Urothelium cell line (cell line): ENCODE results near the gene PLEKHD1.
"Not testable (repeated sequence)": the region's sequence is repeated elsewhere in the genome, so short reads cannot be mapped to it uniquely, and the experiment has no call there.

Source experiments
- DNase-seq: peaks from one replicate; pipeline ENCODE4 v3.0.0; 2011; ENCODE audit warnings: low spot score, mixed read lengths
- FAIRE-seq: peaks from 2 replicates; lab custom pipeline; 2011; peaks lifted over from hg19 to GRCh38; lab: Jason Lieb, UNC

Gene PLEKHD1

DNA sequence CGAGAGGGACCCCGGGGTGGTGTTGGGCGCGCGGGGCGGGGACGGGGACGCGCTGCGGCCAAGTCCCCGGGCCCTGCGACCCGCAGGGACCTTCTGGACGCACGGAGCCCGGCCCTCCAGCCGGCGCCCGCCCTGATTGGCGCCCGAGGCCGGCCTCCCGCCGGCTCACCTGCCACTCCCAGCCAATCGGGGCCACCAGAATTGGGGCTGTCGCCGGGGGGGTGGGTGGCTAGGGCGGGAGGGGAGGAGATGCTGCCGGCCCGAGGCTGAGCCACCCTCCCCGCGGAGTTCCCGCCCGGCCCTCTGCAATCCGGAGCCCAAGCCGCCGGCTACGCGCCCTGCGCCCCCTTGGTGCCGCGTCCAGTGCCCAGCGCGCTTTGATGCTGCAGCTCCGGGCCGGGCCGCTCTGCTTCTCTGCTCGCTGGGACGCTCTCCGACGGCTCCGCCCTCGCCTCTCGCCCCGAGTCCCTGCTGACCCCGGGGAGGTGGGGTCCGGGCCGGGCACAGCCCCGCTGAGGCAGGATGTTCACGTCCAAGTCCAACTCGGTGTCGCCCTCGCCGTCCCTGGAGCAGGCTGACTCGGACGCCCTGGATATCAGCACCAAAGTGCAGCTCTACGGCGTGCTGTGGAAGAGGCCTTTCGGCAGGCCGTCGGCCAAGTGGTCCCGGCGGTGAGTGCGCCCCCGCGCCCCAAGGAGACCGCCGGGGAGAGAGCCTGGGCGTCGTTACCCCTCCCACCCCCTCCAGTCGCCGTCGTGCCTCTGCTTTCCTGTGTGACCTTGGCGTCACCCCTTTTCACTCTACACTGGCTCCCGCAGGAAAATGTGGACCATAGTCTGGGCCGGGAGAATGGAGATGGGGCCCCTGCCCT lies at the start of gene PLEKHD1:
Gene PLEKHD1 (plus strand): TSS at position 285 of the 871 bp plus-strand sequence. CDS start 238 bp downstream, at position 523.
- DNase-seq (no peak), FAIRE-seq (peak; percentile 84)

DNA sequence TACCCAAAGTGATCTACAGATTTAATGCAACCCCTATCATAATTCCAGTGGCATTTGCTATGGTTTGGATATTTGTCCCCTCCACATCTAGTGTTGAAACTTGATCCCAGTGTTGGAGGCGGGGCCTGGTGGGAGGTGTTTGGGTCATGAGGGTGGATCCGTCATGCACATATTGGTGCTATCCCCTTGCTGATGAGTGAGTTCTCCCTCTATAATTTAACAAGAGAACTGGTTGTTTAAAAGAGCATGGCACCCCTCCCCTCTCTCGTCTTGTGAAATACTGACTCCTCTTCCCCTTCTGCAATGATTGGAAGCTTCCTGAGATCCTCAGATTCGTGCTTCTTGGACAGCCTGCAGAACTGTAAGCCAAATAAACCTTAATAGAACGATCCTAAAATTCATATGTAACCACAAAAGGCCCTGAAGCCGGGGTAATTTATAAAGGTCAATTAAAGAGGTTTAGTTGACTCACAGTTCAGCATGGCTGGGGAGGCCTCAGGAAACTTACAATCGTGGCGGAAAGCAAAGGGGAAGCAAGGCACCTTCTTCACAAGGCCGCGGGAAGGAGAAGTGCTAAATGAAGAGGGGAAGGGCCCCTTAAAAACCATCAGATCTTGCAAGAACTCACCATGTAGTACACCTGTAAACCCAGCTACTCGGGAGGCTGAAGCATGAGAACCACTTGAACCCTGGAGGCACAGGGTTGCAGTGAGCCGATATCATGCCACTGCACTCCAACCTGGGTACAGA lies 44.8 kb upstream of the PLEKHD1 start:
- no peak for FAIRE-seq
- DNase-seq, result no peak

DNA sequence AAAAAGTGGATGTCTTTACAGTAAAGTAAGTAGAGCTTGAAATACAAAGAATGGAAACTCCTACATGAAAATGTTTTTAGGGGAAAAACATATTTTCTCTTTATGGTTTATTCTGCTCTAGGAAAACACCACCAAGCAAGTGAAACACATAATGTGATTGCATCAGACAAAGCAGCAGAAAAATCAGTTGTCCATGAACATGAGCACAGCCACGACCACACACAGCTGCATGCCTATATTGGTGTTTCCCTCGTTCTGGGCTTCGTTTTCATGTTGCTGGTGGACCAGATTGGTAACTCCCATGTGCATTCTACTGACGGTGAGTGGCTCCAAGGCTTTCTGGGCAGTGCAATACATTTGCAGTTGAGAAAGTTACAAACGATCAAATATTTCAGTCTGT lies 42.6 kb upstream of the PLEKHD1 start:
- DNase-seq (no peak), FAIRE-seq (peak; percentile 27)

DNA sequence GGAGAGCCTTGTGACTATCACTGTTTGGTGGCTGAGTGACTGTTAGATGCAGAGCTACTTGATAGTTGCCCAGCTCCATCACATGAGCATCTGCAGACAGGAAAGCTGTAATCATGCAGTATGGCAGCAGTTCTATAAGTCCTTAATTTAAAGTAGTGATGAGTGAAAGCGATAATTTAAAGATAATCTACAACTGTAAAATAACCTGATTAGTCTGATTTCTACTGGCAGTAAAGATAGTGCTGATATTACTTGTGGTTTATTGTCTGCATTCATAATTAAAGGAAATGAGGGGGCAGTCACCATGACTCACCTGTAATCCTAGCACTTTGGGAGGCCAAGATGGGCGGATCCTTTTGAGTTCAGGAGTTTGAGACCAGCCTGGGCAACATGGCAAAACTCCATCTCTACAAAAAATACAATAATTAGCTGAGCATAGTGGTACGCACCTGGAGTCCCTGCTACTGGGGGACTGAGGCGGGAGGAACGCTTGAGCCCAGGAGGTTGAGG lies 41.2 kb upstream of the PLEKHD1 start:
- FAIRE-seq (peak; percentile 9), DNase-seq (no peak)

DNA sequence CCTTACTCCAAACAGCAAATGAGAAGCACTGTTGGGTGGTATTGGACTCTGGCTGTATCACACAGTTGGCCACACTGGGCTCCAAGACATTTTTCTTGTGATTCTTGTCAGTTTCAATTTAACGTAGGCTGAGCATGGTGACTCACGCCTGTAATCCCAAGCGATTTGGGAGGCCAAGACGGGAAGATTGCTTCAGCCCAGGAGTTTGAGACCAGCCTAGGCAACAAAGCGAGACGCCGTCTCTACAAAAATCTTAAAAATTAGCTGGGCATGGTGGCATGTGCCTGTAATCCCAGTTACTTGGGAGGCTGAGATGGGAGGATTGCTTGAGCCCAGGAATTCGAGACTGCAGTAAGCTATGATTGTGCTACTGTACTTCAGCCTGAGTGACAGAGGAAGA lies 35.3 kb upstream of the PLEKHD1 start:
- DNase-seq, result no peak
- FAIRE-seq, result peak; percentile 17

DNA sequence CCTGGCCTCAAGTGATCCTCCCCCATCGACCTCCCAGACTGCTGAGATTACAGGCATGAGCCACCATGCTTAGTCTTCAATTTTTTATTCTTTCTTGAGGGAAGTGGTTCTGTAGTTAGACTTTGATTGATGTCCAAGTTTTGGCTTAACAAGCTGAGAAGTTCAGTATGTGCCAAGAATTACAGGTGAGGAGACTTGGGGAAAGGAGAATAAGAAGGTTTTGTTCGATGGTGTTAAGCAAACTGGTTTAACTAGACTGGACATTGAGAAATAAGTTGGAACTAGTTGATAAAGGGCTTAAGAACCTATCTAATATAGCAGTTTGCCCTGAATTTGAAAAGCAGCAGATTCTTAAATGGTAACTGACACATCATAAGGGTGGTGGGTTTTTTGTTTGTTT lies 32.6 kb upstream of the PLEKHD1 start:
- DNase-seq, result no peak
- FAIRE-seq, result no peak

DNA sequence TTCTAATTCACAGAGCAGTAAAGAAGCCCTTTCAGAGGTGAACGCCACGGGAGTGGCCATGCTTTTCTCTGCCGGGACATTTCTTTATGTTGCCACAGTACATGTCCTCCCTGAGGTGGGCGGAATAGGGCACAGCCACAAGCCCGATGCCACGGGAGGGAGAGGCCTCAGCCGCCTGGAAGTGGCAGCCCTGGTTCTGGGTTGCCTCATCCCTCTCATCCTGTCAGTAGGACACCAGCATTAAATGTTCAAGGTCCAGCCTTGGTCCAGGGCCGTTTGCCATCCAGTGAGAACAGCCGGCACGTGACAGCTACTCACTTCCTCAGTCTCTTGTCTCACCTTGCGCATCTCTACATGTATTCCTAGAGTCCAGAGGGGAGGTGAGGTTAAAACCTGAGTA lies 26.2 kb upstream of the PLEKHD1 start:
- no peak for FAIRE-seq
- DNase-seq, result no peak

DNA sequence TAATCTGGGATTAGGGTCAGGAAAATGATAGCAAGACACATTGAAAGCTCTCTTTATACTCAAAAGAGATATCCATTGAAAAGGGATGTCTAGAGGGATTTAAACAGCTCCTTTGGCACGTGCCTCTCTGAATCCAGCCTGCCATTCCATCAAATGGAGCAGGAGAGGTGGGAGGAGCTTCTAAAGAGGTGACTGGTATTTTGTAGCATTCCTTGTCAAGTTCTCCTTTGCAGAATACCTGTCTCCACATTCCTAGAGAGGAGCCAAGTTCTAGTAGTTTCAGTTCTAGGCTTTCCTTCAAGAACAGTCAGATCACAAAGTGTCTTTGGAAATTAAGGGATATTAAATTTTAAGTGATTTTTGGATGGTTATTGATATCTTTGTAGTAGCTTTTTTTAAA lies 25.4 kb upstream of the PLEKHD1 start:
- peak; percentile 9 for FAIRE-seq
- DNase-seq, result no peak

DNA sequence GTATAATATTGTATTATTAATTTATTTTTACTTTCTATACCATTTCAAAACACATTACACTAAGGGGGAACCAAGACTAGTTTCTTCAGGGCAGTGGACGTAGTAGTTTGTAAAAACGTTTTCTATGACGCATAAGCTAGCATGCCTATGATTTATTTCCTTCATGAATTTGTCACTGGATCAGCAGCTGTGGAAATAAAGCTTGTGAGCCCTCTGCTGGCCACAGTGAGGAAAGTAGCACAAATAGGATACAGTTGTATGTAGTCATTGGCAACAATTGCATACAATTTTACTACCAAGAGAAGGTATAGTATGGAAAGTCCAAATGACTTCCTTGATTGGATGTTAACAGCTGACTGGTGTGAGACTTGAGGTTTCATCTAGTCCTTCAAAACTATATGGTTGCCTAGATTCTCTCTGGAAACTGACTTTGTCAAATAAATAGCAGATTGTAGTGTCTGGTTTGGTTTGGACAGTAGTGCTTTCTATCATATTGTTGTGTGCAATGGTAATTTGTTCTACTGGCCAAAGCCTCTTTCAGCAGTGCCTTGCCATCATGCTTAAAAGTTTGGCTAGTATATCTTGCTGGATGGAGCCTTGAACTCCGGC lies 24.3 kb upstream of the PLEKHD1 start:
- DNase-seq (peak; percentile 83), FAIRE-seq (peak; percentile 96)

DNA sequence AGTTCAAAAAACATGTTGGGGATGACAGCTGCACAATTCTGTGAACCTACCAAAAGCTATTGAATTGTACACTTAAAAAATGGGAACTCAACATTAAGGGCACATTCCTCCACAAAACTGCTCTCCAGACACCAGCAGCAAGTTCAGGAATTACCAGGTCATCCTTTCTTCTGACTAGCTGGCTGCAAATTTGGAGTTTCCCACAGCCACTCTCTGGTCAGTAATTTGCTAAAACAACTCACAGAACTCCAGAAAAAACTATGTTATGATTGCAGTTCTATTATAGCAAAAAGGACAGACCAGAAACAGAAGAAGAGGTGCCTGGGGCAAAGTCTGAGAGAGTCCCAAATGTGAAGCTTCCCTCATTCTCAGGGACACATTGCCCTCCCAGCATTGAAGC lies 20.1 kb upstream of the PLEKHD1 start:
- DNase-seq, result no peak
- FAIRE-seq, result peak; percentile 20

DNA sequence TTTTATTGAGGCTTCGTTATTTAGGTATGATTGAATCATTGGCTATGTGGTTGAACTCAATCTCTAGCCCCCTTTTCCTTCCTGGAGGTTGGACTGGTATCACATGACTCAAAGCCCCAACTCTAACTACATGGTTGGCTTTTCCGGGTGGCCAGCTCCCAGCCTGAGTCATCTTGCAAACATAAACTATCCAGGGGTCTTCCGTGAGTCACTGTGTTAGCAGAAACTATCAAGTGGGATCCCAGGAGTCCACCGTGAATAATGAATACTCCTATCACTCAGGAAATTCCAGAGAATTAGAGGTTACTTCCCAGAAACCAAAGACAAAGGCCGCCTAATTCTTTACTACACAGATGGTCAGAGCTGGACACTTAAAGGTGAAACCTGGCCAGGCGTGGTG lies 19.7 kb upstream of the PLEKHD1 start:
- FAIRE-seq (peak; percentile 67), DNase-seq (peak; percentile 93)

DNA sequence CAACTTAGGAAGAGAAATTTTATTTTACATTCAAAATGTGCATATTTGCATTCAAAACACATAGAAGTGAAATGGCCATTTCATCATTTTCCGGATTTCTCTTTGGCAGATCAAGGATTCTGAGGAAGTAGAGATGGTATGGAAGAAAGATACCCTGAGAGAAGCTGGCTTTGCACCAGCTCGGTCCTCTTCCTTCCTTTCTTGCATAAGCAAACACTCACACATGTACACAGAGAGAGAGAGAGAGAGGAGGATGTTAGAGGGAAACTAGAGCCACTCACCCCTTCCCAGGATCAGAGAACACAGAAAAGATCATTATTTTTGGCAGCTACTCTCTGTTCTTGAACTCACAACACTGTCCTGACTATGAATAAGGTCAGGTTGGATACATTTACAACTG lies 15.6 kb upstream of the PLEKHD1 start:
- DNase-seq (no peak), FAIRE-seq (peak; percentile 79)

DNA sequence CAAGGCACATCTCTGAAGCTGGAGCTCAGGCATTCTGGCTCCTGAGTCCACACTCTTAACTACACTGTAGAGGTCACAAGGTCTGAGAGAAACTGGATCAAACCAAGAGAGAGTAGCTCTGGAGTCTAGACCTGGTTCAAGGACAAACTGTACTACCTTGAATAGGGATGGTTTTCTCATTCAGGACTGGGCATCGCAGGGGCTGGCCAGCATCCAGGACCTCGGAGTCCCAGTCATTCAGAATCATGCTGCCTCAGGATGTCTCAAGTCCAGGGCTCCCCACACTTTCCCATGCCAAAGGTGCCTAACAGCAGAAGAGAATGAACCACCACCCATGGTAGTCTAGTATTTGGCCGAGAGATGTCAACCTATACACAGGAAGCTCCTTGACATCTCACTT lies 13.1 kb upstream of the PLEKHD1 start:
- DNase-seq (no peak), FAIRE-seq (no peak)

DNA sequence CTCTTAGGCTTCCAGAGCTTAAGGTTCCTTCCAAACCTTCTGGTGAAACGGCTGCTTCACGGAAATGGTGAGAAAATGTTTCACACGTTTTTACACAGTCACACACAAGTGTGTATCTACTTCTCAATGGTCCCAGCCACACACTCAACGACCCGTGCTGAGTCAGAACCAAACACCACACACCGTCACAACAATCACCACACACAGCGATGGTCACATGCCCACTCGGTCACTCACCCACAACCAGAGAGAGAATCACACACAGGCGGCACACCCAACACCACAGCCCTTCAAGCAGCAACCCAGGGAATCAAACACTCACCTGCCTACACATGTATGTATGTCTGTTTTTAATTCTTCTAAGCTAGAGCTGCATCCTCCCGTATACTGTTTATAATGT lies 12.6 kb upstream of the PLEKHD1 start:
- no peak for DNase-seq
- FAIRE-seq, result peak; percentile 17

DNA sequence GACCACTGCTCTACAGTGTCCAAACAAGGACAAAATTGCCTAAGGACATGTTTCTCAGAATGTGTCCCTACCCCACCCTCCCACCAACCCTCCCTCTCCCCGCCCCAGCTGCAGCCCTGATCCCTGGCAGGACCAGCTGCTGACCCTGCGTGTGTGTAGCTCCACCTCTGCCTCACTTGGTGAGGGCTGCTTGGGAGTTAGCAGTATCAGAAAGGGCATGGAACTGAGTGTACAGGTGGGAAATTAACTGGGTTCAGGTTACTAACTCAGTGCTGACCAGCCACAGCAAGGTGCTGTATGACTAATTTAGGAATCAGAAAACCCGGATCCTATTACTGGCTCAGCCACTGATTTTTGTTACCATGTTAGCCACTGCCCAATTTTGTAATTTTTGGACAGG lies 11.3 kb upstream of the PLEKHD1 start:
- FAIRE-seq, result peak; percentile 35
- DNase-seq, result no peak

DNA sequence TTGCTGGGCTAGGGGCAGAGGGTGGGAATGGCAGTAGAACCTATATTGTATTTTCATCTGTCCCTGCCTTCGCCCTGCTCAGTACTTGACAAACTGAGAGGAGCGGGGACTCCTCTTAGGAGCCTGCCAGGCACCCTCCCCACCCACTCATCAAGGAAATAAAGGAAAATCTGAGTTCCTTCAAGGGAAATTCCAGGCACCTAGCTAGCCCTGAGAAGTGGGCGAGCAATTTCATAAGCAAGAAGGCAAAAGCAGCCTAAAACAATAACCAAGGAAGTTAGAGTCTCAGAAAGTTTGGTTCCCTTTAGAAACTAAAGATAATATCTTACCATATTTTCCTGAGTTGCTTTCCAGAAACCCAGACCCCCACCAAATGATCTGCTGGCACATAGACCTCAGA lies 10.6 kb upstream of the PLEKHD1 start:
- no peak for DNase-seq
- FAIRE-seq, result no peak

DNA sequence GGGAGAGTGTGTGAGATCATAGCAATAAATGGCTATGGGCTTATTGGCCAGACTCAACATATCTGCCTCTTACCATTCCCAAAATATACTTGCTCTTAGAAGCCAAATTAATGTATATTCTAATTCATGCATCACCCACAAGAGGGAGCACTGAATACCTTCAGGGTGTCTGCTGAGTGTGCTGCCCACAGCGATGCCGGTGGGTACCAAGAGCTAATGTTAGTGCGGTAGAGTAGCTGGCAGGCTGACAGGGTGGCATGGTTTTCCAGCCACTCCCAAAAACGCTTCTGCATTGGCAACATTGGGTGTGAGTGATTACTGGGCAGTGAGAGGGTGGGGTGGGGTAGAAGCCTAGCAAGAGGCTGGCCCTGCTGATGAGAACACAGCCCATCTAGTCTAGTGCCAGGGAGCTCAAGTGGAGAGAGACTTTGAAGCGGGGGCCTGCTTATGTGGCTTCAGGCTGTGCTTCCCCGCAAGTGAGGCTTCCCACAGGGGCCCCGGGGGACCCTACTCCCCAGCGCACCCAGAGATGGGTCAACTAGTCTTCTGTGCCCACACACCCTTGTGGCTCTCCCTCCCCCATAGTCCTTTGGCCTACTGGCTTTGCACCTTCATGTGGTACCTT lies 9.2 kb upstream of the PLEKHD1 start:
- FAIRE-seq (peak; percentile 91), DNase-seq (peak; percentile 74)

DNA sequence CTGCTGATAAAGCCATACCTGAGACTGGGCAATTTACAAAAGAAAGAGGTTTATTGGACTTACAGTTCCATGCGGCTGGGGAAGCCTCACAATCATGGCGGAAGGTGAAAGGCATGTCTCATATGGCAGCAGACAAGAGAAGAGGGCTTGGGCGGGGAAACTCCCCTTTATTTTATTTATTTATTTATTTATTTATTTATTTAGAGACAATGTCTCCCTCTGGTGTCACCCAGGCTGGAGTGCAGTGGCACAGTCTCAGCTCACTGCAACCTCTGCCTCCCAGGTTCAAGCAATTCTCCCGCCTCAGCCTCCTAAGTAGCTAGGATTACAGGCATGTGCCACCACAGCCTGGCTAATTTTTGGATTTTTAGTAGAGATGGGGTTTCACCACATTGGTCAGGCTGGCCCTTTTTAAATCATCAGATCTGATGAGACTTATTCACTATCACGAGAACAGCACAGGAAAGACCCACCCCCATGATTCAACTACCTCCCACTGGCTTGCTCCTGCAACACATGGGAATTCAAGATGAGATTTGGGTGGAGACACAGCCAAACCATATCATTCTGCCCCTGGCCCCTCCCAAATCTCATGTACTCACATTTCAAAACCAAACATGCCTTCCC lies 7.6 kb upstream of the PLEKHD1 start:
- FAIRE-seq, result not testable (repeated sequence)

DNA sequence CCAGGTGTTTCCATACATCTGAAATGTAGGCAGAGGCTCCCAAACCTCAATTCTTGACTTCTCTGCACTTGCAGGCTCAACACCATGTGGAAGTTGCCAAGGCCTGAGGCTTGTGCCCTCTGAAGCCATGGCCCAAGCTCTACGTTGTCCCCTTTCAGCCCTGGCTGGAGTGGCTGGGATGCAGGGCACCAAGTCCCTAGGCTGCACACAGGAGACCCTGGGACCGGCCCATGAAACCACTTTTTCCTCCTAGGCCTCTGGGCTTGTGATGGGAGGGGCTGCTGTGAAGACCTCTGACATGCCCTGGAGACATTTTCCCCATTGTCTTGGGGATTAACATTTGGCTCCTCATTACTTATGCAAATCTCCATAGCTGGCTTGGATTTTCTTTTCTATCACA lies 6.5 kb upstream of the PLEKHD1 start:
- not testable (repeated sequence) for DNase-seq, FAIRE-seq

More for the DNA sequence above, 7.6 kb upstream of the PLEKHD1 start:
- not testable (repeated sequence) for DNase-seq

DNA sequence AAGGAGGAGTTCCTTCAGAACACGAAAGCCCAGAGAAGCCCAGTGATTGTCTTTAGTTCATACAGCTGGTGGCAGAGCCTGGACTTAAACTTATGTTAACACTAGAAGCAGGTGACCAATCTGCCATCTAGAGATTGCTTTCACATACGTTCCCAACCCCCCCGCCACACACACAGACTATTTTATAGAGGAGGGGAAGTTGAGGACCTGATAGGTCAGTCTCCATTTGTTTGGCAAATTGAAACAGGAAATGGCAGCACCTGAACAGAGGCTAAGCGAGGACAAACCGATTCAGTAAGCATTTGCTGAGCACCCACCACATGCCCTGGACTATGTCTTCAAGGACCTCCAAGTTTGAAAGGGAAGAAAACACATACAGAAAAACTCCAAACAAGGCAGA lies 4.8 kb upstream of the PLEKHD1 start:
- DNase-seq, result no peak
- FAIRE-seq, result no peak
